Measurements from ENCODE around the gene ZNF469. TPM values are rescaled to one million over a fixed set of nuclear protein-coding genes. Genes with fewer than 3 reads are reported as not detected.

Gene ZNF469
- total RNA-seq, 4 donors from 2014 or later = 0.87 to 1.8 (median 1.1) TPM

DNA sequence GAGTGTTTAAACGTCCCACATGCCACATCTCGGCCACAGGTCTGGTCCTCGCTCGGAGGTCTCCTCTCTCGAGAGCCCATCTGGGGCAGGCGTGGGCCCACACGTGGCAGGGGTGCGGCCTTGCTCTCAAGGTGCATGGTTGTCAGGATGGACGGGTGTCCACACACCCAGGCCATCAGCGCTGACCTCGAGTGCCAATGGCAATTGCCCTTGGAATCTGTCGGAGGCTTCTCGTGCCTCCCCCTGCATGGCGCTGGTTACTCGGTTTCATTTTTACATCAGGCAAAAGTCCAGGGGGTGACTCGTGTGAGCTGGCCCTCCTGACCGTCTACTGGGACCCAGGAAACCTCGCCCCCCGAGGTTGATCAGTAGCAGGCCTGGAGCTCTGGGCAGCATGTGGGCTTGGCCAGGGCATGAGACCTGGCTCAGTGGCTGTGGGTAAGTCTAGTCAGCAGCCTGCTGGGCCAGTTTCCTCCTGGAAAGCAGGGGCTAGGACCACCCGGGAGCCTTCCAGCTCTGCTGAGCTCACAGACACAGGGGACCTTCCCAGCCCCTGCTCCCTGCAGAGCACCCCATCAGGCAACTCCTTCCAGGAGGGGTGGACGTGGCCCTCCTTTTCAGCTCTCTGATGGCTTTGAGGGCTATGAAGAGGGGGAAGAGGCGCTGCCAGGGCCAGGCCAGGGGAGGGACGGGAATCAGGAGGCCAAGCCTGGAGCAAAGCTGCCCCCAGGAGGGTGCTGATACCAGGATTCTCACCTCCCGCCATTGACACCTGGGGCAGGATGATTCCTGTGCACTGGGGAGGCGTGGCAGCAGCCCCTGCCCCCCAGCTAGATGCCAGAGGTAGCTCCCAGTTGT lies 3.7 kb upstream of the ZNF469 start:
- DNase-seq (ENCODE audit: low spot score in 2 of 2) = no peak
- WGBS, 2 donors = 85 to 87% methylated on average over 18 to 25 of the region's 25 CpGs
- Histone ChIP-seq H3K27me3 (peaks cover 0 to 14% of the 10 kb centered on the region in 2 donors), H3K9me3 (no peaks in the 10 kb centered on the region), H3K36me3 (no peaks in the 10 kb centered on the region), H3K4me1 (peaks cover 0 to 24% (median 8%) of the 10 kb centered on the region in 4 donors), H3K27ac (no peak overlapping the region), H3K4me3 (no peak overlapping the region)
- TF ChIP-seq CTCF (IDR thresholded peaks at IDR 0.05) = no peak
- no peak for TF ChIP-seq POLR2A (IDR thresholded peaks at IDR 0.05)
- TF ChIP-seq EP300 (IDR thresholded peaks at IDR 0.05) = no peak

GRCh38 chr16:88379694-88380040 lies 3.1 kb upstream of the ZNF469 start:
- H3K4me1 ChIP-seq = peaks cover 0 to 30% (median 11%) of the 10 kb centered on the region in 4 donors
- no peak for TF ChIP-seq CTCF (IDR thresholded peaks at IDR 0.05)
- TF ChIP-seq POLR2A (IDR thresholded peaks at IDR 0.05) = no peak
- TF ChIP-seq EP300 (IDR thresholded peaks at IDR 0.05) = no peak
- no peaks in the 10 kb centered on the region for H3K36me3 ChIP-seq
- no peaks in the 10 kb centered on the region for H3K9me3 ChIP-seq
- no peak overlapping the region for H3K4me3 ChIP-seq
- 88 to 92% methylated on average over 8 of the region's 8 CpGs for WGBS, 2 donors
- peaks cover 0 to 20% of the 10 kb centered on the region in 2 donors for H3K27me3 ChIP-seq
- H3K27ac ChIP-seq = no peak overlapping the region
- no peak for DNase-seq (ENCODE audit: low spot score in 2 of 2)

DNA sequence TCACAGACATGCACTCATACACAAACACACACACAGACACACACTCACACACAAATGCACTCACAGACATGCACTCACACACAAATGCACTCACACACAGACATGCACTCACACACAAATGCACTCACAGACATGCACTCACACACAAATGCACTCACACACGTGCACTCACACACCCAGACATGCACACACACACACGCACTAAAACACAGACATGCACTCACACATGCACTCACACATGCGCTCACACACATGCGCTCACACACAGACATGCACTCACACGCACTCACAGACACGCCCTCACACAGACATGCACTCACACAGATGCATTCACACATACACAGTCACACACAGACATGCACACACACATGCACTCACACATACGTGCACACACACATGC lies 2.7 kb upstream of the ZNF469 start:
- no peaks in the 10 kb centered on the region for H3K9me3 ChIP-seq
- no peak overlapping the region for H3K27ac ChIP-seq
- H3K4me1 ChIP-seq = peaks cover 0 to 30% (median 11%) of the 10 kb centered on the region in 4 donors
- H3K27me3 ChIP-seq = peaks cover 0 to 25% of the 10 kb centered on the region in 2 donors
- WGBS, 2 donors = 90 to 93% methylated on average over 7 of the region's 7 CpGs
- H3K4me3 ChIP-seq = no peak overlapping the region
- TF ChIP-seq CTCF (IDR thresholded peaks at IDR 0.05) (no peak), POLR2A (IDR thresholded peaks at IDR 0.05) (no peak), EP300 (IDR thresholded peaks at IDR 0.05) (no peak)
- H3K36me3 ChIP-seq = no peaks in the 10 kb centered on the region
- no peak for DNase-seq (ENCODE audit: low spot score in 2 of 2)

- Histone ChIP-seq H3K4me3 (no peak overlapping the region), H3K9me3 (no peaks in the 10 kb centered on the region), H3K4me1 (peaks cover 0 to 30% (median 11%) of the 10 kb centered on the region in 4 donors), H3K27me3 (peaks cover 0 to 30% of the 10 kb centered on the region in 2 donors), H3K36me3 (no peaks in the 10 kb centered on the region), H3K27ac (no peak overlapping the region)
- WGBS, 2 donors = 85 to 88% methylated on average over 7 of the region's 7 CpGs
- no peak for DNase-seq (ENCODE audit: low spot score in 2 of 2)
- TF ChIP-seq CTCF (IDR thresholded peaks at IDR 0.05) = no peak
- no peak for TF ChIP-seq EP300 (IDR thresholded peaks at IDR 0.05)
- TF ChIP-seq POLR2A (IDR thresholded peaks at IDR 0.05) = no peak
Observed at GRCh38 chr16:88380619-88381018, 2.1 kb upstream of the ZNF469 start.

DNA sequence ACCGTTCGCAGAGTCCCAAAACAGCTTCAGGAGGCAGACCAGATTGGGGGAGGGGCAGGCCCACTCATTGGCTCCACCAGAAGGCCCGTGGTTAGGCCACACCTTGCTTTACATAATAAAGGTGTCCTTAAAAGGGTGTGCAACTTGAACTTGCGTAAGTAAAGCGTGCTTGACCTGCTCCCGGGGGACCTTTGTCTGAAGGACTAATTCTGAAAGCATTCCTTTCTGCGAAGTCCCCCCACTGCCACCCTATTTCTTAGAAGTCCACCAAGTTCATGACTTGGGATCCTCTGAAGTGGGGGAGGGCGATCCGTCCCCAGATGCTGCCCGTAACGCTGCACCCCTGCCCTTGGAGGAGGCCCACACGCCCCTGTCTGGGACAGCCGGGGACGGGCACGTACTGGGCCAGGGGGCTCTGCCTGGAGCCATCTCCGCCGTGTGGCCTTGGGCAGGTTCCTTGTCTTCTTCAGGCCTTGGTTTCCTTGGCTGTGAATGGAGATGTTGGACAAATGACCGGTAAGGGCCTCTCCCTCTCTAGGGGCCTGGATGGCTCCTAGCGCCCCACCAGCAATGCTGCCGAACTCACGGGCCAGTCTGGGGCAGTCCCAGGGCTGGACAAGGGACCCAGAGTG lies 823 bp upstream of the ZNF469 start:
- Histone ChIP-seq H3K36me3 (no peaks in the 10 kb centered on the region), H3K27me3 (peaks cover 0 to 30% of the 10 kb centered on the region in 2 donors), H3K9me3 (no peaks in the 10 kb centered on the region), H3K27ac (no peak overlapping the region), H3K4me1 (peaks cover 0 to 21% (median 9%) of the 10 kb centered on the region in 4 donors), H3K4me3 (no peak overlapping the region)
- 90% methylated on average over 21 of the region's 21 CpGs for WGBS, 2 donors
- DNase-seq (ENCODE audit: low spot score in 2 of 2) = no peak
- TF ChIP-seq POLR2A (IDR thresholded peaks at IDR 0.05) (no peak), EP300 (IDR thresholded peaks at IDR 0.05) (no peak), CTCF (IDR thresholded peaks at IDR 0.05) (no peak)
